HG03342 (cell line): ENCODE results near the gene SMARCB1.

Experiments used
- ATAC-seq: cut with Tn5 transposase; IDR thresholded peaks from one replicate; pipeline ENCODE4 v1.9.1; 2021; ENCODE audit warnings: mild to moderate bottlenecking, moderate library complexity; ENCODE audit not compliant: unreplicated experiment

Gene SMARCB1

DNA sequence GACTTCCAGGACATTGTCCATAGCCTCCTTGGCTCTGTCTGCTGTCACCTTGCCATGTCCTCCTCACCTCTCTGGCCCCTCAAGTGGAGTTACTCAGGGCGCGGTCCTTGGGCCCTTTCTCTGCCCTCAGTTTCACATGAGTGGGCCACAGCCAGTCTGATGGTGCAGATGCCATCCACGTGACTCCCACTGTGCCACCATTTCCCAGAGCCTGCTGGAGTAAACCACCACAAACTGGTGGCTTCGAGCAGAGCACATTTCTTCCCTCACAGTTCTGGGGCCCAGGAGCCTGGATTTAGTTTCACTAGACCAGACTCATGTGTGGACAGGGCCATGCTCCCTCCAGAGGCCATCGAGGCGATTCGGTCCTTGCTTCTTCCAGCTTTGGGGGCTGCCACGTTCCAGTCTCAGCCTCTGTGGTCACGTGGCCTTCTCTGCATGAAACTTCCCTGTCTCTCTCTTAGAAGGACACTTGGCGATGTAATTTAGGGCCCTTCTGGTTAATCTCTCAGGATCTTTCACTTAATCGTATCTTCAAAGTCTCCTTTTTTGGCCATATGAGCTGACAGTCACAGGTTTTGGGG is 14.6 kb downstream of the SMARCB1 start:
- no peak for ATAC-seq

DNA sequence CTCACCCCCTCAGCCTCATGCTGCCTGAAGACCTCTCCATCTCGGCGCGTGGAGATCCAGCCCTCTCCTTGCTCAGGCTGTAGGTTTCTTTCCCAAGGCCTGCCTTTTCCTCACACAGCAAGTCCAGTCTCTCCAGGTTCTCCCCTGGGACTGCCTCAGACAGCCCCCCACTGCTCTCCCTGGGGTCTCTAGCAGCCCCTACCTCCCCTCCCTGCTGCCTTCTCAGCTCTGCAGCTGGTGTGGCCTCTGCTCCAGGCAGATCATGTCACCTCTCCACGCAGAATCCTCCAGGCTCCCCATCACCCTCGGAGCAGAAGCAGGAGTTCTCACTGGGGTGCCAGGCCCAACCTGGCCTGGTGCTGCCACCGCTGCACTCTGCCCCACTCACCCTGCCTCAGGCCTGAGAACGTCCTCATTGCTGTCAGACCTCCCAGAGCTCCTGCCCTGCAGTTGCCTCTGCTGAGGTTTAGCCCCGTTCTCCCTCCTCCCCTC is 15.2 kb downstream of the SMARCB1 start:
- ATAC-seq: no peak

DNA sequence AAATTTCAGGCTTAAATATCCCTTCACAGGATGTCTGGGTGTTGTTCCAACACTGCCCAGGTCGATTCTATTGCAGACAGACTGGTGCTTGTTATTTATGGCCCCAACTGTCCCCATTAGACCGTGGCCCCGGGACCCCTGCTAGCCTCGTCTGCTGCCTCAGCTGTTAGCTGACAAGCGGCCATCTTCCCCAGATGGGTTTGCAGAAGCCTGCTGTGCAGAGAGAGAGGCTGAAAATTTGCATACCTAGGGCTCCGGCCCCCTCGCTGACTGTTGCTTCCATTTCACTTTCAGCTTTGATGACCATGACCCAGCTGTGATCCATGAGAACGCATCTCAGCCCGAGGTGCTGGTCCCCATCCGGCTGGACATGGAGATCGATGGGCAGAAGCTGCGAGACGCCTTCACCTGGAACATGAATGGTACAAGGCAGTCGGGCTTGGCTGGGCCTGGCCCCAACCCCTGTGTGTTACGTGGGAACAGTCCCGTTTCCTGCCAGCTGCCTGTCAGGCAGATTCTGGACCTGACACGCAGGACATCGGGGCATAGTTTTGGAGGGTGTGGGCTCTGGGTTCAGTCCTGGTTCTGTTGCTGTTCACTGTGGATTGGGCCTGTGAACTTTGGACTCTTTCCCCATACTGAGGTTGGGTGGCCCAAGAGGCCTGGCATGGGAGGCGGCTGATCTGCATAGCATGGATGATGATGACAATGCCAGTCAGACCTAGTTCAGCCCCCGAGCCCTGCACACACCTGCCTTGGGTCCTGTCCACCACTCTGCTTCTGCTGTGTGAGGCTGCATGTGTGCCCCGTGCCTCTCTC is 16.4 kb downstream of the SMARCB1 start:
- no peak for ATAC-seq

DNA sequence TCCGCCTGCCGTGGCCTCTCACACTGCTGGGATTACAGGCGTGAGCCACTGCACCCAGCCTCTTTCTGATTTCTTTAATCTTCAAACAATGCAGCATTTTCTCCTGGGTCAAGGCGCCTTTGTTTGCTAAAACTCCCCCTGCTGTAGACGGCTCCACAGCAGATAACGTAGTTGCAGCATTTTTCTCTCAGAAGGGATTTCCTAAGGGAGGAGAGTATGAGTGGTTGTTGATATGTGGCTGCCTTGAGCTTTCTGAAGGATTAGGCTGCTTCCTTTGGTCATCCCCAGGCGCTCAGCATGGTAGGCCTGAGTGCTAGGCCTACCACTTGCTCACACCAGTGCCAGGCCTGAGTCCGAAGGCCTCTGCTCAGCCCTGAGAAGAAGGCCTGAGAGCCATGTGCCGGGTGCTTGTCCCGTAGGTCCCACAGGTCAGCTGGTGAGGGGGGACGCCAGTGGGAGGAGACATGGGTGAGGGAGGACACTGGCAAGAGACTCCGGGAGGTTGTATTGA is 18.1 kb downstream of the SMARCB1 start:
- no peak for ATAC-seq

DNA sequence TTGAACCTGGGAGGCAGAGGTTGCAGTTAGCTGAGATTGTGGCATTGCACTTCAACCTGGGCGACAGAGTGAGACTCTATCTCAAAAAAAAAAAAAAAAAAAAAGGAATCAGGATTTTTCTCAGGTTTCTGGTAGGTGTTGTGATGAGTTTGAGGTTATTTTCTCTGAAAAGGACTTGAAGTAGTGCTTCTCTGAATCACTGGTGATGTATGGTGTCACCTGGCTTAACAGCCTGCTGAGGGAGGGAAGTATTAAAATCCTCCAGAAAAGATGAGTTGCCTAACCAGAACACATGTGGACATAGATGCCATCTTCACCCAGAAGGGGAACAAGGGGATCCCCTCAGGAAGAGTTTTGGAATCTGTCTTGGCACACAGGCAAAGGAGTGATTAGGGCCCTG is 20.1 kb downstream of the SMARCB1 start:
- ATAC-seq: no peak

DNA sequence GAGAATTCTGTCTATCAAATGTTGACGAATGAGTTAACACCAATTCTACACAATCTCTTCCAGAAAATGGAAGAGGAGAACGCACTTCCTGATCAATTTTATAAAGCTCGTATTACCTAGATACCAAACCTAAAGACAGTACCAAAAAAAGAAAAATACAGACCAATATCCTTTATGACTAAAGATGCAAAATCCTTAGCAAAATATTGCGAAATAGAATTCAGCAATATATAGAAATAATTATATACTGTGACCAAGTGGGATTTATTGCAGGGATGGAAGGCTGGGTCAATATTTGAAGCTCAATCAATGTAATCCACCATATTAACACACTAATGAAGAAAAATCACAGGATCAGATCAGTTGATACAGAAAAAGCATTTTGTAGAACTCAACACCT is 25.6 kb downstream of the SMARCB1 start:
- no peak for ATAC-seq

DNA sequence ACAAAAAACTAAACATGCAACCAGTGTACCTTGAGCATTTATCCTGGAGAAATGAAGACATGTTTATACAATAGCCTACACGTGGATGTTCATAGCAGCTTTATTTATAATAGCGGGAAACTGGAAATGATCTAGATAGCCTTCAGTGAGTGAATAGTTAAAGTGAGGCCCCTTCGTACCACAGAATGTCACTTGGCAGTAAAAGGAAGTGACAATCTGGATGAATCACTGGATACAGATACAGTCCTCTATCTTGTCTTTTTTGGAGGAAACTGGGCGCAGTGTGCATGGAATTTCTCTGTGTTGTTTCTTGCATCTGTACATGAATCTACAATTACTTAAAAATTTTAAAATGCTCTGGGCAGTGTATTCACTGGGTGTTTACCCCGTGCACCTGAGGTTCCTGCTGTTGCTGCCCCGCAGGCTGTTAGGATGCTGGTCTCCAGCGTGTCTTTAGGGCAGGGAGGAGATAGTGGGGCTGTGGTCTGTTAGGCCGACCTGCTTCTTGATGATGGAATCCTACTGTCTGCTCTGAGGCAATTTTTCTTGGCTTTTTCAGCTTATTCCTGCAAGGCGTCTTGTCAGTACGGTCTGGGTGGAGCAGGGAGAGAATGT is 28.9 kb downstream of the SMARCB1 start:
- no peak for ATAC-seq

DNA sequence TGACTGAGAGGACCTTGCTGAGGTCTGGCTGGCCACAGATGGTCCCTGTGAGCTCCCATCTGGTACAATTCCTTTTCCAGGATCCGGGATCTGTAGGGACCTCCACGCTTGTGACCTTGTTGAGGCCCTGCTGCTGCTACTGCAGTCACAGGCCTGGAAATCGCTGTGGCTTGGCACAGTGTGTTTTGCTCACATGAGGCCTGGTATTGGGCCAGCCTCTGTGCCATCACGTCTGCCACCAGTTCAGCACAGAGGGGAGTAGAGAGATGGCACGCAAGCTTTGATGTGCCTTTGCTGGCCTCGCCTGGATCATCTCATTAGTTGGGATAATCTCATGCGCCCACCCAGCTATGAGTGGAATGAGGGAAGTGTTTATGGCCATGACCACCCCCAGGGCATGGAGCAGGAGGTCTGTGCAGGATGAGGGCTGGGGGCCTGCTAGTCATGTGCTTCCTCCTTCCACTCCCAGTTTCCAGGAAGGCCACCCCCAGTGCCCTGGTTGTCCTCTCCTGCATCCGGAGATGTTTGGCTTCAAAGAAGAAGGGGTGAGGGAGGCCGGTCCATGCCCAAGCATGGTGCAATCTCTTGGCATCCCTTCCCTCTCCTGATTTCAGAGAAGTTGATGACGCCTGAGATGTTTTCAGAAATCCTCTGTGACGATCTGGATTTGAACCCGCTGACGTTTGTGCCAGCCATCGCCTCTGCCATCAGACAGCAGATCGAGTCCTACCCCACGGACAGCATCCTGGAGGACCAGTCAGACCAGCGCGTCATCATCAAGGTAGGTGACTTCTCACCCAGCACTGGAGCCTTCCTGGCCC is 29.6 kb downstream of the SMARCB1 start:
- no peak for ATAC-seq

DNA sequence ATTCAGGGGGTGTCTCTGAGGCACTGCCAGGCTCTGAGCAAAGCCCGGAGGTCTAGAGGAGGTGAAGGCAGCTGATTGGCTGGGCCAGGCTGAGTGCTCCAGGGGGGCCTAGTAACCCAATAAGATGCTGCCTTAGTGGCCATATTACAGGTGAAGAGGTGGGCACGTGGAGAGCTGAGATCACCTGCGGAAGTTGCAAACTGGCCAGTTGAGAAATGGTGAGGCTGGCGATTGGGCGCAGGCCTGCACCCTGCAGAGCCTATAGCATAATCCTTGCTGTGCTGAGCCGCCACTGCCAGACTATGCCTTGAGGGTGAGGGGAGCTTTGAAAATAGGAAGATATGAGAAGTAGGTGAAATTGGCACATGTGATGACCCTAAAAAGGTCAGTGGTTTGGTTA is 30.4 kb downstream of the SMARCB1 start:
- no peak for ATAC-seq

DNA sequence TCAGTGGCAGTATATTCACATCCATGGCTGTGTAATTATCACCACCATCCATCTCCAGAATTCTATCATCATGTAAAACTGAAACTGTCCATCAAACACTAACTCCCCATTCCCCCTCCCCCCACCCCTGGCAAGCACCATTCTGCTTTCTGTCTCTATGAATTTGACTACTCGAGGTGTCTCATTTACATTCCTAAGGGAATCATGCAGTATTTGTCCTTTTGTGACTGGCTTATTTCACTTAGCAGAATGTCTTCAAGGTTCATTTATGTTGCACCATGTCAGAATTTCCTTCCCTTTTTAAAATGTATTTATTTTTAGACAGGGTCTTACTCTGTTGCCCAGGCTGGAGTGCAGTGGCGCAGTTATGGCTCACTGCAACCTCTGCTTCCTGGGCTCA is 31.8 kb downstream of the SMARCB1 start:
- ATAC-seq: no peak

DNA sequence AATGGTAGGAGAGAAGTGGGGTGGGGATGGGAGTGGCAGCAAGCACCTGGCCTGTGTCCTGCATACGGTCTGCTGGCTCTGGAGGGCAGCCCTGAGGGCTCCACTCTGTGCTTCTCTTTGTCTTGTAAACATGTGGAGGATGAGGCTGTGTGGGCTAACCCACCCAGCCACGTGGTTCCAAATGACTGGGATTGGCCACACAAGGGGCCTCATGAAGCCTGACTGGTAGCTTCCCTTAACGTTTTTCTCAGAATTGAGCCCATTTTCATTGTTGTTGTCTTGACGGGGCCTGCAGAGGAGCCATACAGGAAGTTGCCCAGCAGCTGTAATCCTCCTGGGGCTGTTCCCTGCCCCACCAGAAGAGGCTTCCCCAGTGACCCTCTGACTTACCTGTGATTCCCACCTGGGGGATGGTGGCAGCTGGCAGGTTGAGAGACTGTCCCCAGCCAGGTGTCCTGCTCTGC is 34.0 kb downstream of the SMARCB1 start:
- ATAC-seq: no peak

DNA sequence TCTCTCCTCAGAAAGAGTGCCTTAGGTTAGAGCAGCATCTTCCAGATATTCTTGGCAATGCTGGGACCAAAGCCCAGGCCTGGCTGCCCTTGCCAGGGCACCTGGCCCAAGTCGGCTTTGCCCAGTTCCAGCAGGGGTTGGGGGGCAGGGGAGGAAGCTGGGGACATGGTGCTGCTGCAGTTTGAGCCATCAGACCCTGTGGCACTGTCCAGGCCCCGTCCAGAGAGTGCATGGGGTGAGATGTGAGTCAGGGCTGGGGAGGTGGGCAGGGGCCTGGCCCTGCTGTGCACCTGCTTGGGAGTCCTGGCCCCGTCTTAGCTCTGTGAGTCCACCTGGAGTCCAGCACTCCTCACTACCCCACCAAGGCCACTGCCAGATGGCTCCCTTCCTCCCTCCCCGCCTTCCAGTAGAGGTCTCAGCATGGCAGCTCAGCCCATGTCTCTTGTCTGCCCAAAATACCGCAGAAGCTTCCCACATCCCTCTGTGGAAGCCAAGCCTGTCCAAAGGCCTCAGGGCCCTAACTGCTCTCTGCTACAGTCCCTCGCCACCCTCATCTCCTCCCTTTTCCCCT is 35.4 kb downstream of the SMARCB1 start:
- ATAC-seq: no peak

DNA sequence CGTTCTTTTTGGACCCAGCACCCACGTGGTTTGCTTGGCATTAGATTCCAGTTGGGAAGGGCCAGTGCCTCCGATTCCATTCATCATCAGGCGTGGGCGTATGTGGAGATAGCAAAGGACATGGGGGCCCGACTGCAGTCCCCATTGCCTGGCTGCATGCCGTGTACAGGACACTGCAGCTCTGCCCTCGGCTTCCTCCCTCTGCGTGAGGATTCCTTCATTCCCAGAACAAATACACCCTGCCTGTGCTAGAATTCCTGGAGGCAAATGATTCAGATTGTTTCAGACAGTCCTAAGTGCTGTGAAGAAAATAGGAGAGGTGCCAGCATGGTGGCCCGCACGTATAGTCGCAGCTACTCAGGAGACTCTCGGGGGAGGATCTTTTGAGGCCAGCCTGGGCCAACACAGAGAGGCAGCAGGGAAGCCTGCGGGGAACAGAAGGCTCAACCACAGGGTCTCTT is 36.6 kb downstream of the SMARCB1 start:
- ATAC-seq: no peak

DNA sequence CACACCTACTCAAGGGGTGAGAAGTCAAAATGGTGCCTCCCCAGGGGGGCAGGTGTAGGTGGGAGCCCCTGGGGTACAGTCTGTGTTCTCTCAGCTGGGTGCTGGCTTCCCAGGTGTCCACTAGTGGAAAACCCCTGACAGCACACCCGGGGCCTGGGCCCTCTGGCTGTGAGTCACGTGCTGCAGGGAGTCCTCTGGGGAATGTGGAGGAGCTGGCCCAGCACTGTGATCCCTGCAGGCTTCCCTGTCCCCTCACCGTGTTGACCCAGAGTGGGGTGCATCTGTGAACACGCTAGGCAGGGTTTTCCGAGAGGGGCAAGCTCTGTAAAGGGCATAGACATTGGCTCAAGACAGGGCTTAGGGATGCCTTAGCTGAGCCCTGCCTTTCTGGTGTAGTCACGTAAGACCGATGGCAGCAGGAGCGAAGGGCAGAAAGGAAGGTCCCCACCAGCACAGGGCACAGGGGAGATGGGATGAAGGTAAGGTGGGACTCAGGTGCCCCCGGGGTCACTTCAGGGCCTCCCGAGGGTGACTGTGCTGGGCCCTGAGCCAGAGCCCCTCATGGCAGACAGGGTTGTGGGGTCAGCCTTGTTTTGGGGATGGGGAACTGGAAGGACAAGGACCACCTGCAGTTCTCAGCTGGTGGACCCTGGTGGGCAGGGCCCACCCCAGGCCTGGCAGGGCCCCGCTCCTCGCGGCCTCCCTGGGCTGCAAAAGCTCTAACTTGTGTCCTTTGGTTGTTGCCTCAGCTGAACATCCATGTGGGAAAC is 37.9 kb downstream of the SMARCB1 start:
- ATAC-seq: no peak

DNA sequence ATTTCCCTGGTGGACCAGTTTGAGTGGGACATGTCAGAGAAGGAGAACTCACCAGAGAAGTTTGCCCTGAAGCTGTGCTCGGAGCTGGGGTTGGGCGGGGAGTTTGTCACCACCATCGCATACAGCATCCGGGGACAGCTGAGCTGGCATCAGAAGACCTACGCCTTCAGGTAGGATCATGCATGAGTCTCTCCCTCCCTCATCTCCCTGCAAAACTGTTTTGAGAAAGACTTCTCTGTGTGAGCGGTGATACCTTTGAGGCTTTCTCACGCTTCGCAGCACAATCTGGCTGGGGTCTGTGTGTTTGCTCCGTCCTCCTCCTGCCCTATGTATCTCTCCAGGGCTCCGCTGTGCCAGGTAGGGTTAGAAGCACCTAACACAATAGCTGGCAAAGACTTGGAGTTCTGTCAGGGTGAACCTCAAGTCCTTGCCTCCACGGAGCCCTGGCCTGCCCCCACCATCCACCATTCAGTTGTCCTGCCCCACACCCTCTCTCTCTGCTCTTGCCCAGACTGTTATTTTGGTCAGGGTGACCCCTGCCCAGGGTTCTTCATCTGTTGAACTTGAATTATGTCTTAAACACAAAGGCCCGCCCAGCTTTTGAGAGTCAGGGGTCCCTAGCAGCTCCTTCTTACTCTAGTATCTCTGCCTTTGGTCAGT is 38.6 kb downstream of the SMARCB1 start:
- ATAC-seq: no peak

DNA sequence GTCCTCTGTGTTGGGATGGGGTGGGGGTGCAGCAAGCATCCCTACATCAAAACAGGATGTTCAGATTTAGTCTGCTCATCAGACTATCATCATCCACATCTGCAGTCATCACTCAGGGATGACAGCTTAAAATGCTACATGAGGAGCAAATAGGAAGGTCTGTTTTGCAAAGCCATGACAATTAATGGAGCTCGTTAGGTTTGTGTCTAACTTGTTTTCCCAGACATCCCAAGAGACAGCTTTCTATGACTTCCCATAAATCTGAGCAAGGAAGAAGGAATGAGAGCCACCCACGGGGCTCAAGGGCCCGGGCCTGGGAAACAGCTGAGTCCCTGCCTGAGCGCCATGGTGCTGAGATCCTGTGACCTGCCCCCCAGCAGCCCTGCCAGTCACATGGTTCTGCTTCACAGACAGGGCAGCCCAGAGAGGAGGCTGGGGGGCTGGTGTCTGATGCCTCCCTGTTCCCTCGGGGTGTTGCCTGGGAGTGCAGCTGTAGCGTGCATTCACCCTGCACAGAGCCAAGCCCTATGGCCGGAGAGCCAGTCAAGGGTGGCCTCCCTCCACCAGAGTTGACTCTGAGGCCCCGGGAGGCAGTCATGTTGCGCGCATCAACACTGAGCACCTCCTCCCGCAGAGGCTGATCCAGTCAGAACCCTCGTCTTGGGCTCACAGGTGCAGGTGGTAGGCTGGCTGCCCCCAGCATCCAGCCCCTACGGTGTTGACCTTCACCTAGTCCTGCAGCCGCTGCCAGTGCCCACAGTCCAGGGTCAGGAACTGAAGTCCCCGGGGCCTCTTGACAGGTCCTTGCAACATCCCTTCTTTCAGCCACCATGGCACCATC is 40.0 kb downstream of the SMARCB1 start:
- no peak for ATAC-seq

DNA sequence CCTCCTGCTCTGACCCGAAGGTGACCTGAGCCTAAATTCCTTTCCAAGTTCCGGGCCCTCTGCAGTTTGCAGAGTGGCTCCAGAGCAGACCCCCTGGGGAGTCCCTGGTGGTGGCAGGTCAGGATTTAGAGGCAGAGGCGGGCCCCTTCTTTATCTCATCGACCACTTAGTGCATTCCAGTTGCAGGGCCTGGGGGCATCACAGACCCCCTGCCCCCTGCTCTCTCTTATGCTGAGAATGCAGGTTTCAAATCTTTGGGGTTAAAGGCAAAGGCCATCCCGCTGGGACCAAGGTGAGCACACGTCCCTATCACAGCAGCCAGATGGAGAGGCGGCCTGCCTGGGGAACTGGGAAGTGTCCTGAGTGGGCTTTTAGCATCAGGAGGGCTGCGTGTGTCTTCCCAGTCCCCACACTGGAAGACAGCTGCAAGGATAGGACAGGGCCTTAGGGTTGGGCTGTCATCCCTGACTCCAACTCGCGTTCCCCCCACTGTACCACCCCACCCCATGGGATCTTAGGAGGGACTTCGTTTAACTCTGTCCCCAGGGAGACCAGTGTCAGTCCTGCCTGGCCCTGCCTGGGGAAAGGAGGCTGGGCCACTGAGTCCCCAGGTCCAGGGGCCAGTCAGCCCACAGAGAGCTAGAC is 40.7 kb downstream of the SMARCB1 start:
- no peak for ATAC-seq
